NK-92 (cell line): ENCODE results near the gene MED9.

Source experiments
- DNase-seq: peaks from one replicate; lab custom pipeline; 2025; ENCODE audit not compliant: unreplicated experiment; lab: John Stamatoyannopoulos, UW

MED9 gene

GRCh38 chr17:17514993-17515933 is 38.5 kb downstream of the MED9 start:
- DNase-seq = no peak

- DNase-seq = no peak
These were observed 39.4 kb downstream of the MED9 start for GRCh38 chr17:17515934-17516930.

- DNase-seq = no peak
These were observed 40.3 kb downstream of the MED9 start for GRCh38 chr17:17516941-17517720.

- DNase-seq = no peak
These were observed 41.2 kb downstream of the MED9 start for GRCh38 chr17:17518014-17518413.

- DNase-seq = no peak
These were observed 42.2 kb downstream of the MED9 start for GRCh38 chr17:17518951-17519350.

- DNase-seq = no peak
These were observed 43.1 kb downstream of the MED9 start for GRCh38 chr17:17519886-17520285.

GRCh38 chr17:17520599-17521232 is 43.9 kb downstream of the MED9 start:
- DNase-seq = no peak

- DNase-seq = no peak
These were observed 46.4 kb downstream of the MED9 start for GRCh38 chr17:17523001-17523730.

- no peak for DNase-seq
These were observed 47.1 kb downstream of the MED9 start for GRCh38 chr17:17523731-17524490.

- DNase-seq = no peak
These were observed 48.5 kb downstream of the MED9 start for GRCh38 chr17:17525311-17525710.

- no peak for DNase-seq
These were observed 49.2 kb downstream of the MED9 start for GRCh38 chr17:17525956-17526355.

- no peak for DNase-seq
These were observed 49.6 kb downstream of the MED9 start for GRCh38 chr17:17526369-17526768.

GRCh38 chr17:17527534-17527933 is 50.7 kb downstream of the MED9 start:
- no peak for DNase-seq

GRCh38 chr17:17527956-17528500 is 51.2 kb downstream of the MED9 start:
- no peak for DNase-seq

GRCh38 chr17:17528696-17529652 is 52.2 kb downstream of the MED9 start:
- DNase-seq = no peak

GRCh38 chr17:17531156-17531555 is 54.4 kb downstream of the MED9 start:
- no peak for DNase-seq

GRCh38 chr17:17532991-17533390 is 56.2 kb downstream of the MED9 start:
- DNase-seq = no peak
